HG02938 (cell line): ENCODE results near the gene CPA2.
"Not testable (repeated sequence)": the region's sequence is repeated elsewhere in the genome, so short reads cannot be mapped to it uniquely, and the experiment has no call there.

Experiments used
- ATAC-seq: cut with Tn5 transposase; IDR thresholded peaks from one replicate; pipeline ENCODE4 v1.9.1; 2021; ENCODE audit warnings: mild to moderate bottlenecking, moderate library complexity; ENCODE audit not compliant: unreplicated experiment

CPA2 gene

DNA sequence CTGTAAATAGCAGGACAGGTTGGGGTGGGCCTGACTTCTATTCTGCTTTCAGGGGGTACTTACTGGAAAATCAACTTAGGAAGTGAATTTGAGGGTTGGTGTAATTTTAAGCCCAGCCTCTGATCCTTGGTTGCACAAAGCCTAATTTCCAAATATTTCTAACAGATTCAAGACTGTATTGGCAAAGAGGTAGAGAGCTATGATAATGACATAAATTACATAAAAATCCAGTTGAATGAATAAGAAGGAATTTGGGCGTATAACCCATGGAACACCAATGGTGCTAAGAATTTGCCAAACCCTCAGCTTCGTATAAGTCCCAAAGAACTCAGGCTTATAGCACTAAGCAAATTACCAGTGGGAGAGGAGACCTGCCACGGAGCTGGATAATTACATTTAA, 38.2 kb downstream of the CPA2 start:
- no peak for ATAC-seq

DNA sequence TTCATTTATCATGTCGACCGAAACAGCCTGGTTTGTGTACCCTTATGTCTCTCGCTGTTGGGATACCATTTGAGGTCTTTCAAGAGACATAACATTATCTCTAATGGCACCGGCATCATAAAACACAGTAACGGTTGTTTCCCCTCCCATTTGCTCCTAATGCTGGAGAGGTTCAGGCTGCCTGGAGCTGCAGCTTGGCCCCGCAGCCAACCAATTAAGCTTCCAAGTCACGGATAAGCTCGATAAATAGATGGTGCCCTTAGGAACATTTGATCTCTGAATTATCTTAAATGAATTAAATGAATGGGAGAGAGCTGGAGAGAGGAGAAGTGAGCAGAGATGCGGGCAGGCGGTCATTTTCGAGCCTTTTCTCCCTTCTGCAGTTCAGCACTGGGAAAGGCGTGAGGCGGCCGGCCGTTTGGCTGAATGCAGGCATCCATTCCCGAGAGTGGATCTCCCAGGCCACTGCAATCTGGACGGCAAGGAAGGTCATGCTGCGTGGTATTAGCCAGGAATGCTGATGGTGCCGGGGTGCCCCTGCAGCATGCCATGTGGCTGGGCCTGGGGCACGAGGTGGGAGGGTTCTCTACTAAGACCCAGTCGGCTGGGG, 38.9 kb downstream of the CPA2 start:
- no peak for ATAC-seq

DNA sequence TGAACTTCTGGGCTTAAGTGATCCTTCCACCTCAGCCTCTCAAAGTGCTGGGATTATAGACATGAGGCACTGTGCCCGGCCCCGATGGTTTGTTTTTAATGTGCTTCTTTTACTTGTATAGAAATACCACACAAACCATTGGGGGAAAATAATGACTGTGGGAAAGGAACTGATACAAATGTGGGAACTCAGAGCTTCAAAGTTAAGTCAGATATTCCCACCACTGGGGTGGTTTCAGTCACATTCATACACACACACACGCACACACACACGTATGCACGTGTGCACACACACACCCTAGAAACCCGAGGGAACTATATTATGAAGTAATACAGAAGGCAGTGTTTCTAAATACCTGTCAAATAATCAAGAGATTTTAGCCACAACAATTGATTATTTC, 43.3 kb downstream of the CPA2 start:
- no peak for ATAC-seq

DNA sequence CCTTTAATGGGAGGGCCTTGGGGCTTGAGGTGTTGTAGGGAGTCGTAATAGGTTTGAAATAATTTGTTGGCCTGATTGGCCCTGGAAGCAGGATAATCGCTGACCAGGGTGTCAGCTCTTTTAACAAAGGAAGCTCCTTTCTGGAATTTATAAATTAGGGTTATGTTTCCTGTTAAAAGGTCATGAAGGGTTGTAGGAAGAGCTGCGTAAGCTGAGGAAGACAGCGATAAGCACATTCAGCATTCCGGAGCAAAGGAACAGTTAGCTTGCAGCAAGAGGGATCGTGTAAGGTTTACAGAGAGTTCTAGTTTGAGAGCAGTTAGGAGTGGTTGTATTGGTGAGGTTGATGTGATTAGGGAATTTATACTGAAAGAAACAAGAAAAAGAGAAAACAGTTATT, 47.6 kb downstream of the CPA2 start:
- no peak for ATAC-seq

DNA sequence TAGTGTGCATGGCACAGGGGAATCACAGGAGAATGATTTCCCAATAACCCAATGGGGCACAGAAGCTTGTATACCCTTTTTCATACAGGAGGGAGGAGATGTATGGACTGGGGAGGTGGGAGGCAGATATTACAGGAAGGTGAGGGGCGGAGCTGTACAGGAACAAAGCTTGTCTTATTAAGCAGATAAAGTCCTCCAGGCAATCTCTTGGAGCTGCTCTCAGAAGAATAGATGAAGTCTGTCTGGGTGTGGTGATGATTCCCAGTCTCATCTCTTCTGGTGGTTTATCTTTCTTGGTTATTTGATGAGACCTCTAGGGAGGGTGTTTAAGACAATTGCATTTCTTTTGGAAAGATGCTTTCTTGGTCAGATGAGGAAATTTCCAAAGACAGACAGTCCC, 52.9 kb downstream of the CPA2 start:
- no peak for ATAC-seq

DNA sequence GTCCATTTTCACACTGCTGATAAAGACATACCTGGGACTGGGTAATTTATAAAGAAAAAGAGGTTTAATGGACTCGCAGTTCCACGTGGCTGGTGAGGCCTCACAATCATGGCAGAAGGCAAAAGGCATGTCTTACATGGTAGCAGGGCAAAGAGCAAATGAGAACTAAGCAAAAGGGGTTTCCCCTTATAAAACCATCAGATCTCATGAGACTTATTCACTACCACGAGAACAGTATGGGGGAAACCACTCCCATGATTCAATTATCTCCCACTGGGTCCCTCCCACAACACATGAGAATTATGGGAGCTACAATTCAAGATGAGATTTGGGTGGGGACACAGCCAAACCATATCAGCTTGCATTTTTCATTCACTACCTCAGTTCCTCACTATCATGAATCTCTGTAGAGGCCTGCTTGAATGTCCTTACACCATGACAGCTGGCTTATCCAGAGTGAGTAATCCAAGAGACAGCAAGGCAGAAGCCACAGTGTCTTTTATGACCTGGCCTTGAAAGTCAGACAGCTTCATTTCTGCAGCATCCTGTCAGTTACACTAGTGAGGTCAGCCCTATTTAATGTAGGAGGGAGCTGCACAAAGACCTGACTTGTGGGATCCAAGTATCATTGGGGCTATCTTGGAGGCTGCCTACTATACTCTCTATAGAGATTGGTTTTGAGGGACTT, 55.0 kb downstream of the CPA2 start:
- not testable (repeated sequence) for ATAC-seq

DNA sequence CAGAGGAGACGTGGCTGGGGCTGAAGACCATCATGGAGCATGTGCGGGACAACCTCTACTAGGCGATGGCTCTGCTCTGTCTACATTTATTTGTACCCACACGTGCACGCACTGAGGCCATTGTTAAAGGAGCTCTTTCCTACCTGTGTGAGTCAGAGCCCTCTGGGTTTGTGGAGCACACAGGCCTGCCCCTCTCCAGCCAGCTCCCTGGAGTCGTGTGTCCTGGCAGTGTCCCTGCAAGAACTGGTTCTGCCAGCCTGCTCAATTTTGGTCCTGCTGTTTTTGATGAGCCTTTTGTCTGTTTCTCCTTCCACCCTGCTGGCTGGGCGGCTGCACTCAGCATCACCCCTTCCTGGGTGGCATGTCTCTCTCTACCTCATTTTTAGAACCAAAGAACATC, 56.0 kb downstream of the CPA2 start:
- ATAC-seq = no peak

DNA sequence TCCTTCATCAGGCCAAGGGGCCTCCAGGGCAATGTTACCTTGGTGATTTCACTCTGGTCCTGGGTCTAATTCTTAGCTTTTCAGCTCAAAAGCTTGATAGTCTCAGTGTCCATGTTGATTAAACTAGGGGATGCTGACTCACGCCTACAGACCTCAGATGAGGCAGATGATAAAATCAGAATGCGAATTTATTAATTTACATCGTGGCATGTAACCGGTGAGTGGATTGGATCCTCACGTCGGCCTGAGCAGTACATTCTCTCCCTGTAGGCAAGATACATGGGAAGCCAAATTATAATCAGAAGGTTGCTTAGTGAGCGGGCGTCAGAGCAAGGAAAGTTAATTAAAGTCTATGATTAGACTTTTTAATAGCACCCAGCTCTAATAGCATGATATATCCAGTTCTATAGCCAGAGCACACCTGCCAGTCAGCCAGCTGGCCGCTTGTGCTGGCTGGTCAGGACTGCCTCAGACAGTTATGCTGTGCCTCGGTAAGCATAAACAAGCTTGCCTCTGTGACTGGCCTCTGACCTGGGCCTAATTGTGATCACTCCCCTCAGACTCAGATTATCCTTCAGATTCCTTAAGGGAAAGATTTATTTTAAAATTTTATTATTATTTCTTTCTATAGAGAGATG, 57.8 kb downstream of the CPA2 start:
- ATAC-seq = no peak

DNA sequence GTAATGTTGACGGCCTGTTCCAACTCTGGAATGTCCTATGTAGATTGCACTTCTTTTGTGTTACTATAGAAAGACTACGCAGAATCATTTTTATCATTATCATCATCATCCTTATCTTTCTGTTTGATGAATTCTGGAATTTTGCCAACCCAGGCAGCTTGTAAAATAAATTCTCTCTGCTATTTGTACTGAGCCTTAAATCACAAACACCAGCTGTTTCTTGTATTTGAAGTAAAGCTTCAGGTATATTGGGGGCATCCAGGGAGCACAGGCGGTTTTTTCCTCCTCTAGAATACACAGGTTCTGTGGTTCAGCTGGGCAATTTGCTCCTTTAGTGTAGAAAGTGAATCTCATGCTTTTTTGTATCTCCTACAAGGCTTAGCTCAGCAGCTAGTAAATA, 63.0 kb downstream of the CPA2 start:
- no peak for ATAC-seq

DNA sequence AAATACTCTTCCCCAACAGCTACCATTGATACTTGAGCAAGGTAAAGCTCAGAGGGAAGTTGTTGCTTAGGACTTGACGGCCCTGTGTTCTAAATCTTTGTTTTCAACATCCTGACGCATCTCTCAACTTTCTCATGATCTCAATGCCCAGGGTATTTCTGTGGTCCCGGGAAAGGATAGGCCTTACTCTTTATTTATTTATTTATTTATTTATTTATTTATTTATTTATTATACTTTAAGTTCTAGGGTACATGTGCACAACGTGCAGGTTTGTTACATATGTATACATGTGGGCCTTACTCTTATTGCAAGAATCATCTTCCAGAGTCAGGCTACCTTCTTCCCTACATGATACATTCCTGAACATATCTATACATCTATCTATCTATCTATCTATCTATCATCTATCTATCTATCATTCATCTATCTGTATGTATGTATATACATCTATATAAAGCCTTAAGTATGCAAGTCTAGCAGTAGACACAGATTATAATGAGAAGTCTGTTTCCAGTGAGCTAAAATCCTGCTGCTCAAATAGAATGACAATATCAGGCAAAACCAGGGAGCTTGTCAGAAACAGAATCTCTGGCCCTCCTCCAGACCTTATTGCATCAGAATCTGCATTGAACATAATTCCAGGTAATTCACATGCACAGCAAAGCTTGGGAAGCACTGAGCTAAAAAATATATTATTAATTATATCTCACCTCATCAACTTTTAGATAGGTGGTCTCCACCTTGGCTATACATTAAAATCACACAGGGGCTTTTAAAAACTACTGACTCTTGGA, 65.8 kb downstream of the CPA2 start:
- ATAC-seq = no peak

DNA sequence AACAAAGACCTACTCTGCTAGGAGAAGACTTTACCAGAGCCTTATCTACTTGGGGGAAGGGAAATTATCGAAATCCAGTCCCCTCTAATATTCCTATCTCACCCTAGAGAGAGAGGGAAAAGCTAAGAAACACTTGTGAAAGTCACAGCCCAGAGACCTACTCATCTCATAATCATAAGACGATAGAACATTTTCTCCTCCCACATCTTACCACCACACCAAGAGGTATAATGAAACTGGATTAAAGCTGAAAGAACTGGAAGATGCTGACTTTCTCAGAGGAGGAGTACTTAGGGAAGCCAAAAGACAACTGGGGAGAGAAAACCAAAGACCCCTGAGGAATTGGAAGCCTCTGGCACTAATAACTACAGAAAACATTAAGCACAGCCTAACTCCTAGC, 67.2 kb downstream of the CPA2 start:
- no peak for ATAC-seq

DNA sequence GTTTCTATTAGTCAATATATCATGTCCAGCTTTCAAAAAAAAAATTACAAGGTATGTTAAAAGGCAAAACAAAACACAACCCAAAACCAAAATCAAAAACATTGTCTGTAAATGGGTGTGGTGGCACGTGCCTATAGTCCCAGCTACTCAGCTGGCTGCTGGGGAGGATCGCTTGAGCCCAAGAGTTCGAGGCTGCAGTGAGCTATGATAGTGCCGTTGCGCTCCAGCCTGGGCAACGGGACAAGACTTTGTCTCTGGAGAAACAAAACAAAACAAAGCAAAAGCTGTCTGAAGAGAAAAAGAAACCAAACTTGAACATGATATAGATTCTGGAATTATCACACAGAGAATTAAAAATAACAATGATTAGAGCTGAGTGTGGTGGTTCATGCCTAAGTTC, 67.6 kb downstream of the CPA2 start:
- no peak for ATAC-seq

DNA sequence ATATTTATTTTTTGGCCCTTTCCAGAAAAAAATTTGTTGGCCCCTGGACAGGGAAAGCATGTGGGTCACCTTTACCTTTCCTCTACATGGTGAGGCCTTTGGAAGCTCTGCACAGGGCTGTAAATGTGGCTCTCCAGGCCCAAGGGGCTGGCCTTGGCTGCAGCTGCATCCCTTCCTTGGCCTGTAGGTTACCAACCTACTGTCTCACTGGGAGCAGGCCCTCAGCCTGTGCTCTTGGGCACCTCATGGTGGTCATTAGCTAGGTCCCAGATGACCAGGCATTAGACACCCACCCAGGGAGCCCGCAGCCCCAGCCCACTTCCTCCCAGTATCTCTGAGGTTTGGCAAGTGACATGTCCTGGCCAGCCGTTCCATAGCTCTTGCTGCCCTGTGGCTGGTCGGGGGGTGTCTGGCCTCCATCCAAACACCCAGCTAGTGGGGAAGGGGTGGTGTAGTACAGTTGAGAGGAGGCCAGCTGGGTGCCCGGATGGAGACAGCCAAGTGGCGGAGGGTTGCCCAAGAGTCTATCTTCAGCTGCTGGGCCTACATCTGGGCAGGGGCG, 70.8 kb downstream of the CPA2 start:
- ATAC-seq = no peak

DNA sequence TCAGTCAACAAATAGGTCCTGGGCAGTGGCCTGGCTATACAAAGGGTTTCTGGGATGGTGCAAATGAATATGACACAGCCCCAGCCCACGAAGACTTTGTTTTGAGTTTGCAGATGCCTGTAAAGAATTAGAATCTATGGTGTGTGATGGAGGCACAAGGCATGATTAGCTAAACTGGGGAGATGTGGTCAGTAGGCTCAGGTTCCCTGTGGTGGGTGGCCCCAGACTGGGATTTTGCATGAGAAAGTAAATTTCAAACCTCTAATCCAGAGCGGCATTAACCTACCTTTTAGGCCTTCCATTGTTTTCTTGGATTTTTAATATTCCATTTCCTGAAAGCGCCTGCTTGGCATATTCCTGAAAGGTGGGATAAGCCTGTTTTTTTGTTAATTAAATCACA, 71.6 kb downstream of the CPA2 start:
- no peak for ATAC-seq
